Measurements from ENCODE around the gene AGO3.

DNA sequence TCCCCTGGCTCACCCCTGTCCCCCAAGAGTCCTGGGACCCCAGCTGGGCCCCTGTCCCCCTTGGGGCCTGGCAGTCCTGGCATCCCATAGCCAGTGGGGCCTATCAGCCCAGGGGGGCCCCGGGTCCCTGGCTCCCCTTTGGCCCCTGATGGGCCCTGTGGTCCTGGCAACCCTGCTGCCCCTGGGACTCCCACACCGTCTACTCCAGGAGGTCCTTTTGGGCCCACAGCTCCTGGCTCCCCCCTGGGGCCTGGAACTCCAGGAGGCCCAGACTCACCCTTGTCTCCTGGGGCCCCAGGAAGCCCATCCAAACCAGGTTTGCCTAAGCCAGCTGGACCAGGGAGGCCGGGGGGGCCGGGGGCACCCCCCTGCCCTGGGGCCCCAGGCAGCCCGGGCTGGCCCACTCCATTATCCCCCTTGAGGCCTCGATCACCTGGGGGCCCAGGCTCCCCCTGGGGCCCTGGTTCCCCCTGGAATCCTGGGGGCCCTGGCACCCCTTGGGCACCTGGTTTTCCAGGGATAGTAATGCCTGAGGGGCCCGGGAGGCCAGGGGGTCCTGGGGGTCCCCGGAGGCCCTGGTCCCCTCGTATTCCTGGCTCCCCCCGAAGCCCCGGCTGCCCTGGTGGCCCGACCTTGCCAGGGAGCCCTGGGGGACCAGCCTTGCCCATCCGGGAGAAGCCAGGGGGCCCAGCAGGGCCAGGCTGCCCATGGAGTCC is 167.9 kb downstream of the AGO3 start:
- no peak for TF ChIP-seq POLR2A (IDR thresholded peaks at IDR 0.05)
- TF ChIP-seq, protein P1, sequence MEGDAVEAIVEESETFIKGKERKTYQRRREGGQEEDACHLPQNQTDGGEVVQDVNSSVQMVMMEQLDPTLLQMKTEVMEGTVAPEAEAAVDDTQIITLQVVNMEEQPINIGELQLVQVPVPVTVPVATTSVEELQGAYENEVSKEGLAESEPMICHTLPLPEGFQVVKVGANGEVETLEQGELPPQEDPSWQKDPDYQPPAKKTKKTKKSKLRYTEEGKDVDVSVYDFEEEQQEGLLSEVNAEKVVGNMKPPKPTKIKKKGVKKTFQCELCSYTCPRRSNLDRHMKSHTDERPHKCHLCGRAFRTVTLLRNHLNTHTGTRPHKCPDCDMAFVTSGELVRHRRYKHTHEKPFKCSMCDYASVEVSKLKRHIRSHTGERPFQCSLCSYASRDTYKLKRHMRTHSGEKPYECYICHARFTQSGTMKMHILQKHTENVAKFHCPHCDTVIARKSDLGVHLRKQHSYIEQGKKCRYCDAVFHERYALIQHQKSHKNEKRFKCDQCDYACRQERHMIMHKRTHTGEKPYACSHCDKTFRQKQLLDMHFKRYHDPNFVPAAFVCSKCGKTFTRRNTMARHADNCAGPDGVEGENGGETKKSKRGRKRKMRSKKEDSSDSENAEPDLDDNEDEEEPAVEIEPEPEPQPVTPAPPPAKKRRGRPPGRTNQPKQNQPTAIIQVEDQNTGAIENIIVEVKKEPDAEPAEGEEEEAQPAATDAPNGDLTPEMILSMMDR (IDR thresholded peaks at IDR 0.05), result no peak

Measured in suprapubic skin (tissue), 3 donors.